HuH-7 (cell line): ENCODE measurements around the gene MYL9.

Experiments used
- DNase-seq: peaks from one replicate; pipeline ENCODE4 v3.0.0; 2011; ENCODE audit warnings: low spot score

Gene MYL9

GRCh38 chr20:36526521-36527011, 14.8 kb upstream of the MYL9 start:
- no peak for DNase-seq

- DNase-seq, result no peak
These were observed 13.8 kb upstream of the MYL9 start for GRCh38 chr20:36527331-36528125.

GRCh38 chr20:36528176-36528874, 13.0 kb upstream of the MYL9 start:
- DNase-seq, result no peak

GRCh38 chr20:36528875-36529417, 12.4 kb upstream of the MYL9 start:
- no peak for DNase-seq

- DNase-seq, result no peak
These were observed 8.9 kb upstream of the MYL9 start for GRCh38 chr20:36532388-36532787.

- no peak for DNase-seq
These were observed 8.5 kb upstream of the MYL9 start for GRCh38 chr20:36532822-36533221.

- DNase-seq, result no peak
These were observed 3.1 kb upstream of the MYL9 start for GRCh38 chr20:36538026-36538722.

- no peak for DNase-seq
These were observed 638 bp upstream of the MYL9 start for GRCh38 chr20:36540551-36541211.

GRCh38 chr20:36541768-36542488, 609 bp downstream of the MYL9 start:
- DNase-seq, result peak; percentile 88

- DNase-seq, result no peak
These were observed 1.3 kb downstream of the MYL9 start for GRCh38 chr20:36542516-36543183.

GRCh38 chr20:36543184-36544133, 2.1 kb downstream of the MYL9 start:
- no peak for DNase-seq

GRCh38 chr20:36544134-36545018, 3.1 kb downstream of the MYL9 start:
- no peak for DNase-seq

- no peak for DNase-seq
These were observed 4.9 kb downstream of the MYL9 start for GRCh38 chr20:36546111-36546736.

GRCh38 chr20:36547186-36548005, 6.1 kb downstream of the MYL9 start:
- no peak for DNase-seq

- DNase-seq, result no peak
These were observed 6.6 kb downstream of the MYL9 start for GRCh38 chr20:36548006-36548315.

- no peak for DNase-seq
These were observed 7.6 kb downstream of the MYL9 start for GRCh38 chr20:36548704-36549627.
